Hematopoietic multipotent progenitor cell treated with erythropoietin and hydrocortisone succinate and interleukin-3 and kit ligand, for 6 days (in vitro differentiated cells): ENCODE results near the gene NDUFB4.

Source experiments
- DNase-seq: peaks from one replicate; pipeline ENCODE4 v3.0.0-alpha.2; 2015

NDUFB4 gene

GRCh38 chr3:120596116-120596852 is at the start of gene NDUFB4:
NDUFB4 (plus strand) TSS chr3:120596336; CDS start chr3:120596360, 24 bp downstream.
- DNase-seq = peak; percentile 100

- DNase-seq = no peak
These were observed 45.6 kb upstream of the NDUFB4 start for GRCh38 chr3:120550546-120550945.

- no peak for DNase-seq
These were observed 43.7 kb upstream of the NDUFB4 start for GRCh38 chr3:120552184-120553172.

- no peak for DNase-seq
These were observed 41.1 kb upstream of the NDUFB4 start for GRCh38 chr3:120554812-120555606.

GRCh38 chr3:120555657-120556509 is 40.3 kb upstream of the NDUFB4 start:
- no peak for DNase-seq

GRCh38 chr3:120557115-120557514 is 39.0 kb upstream of the NDUFB4 start:
- no peak for DNase-seq

- DNase-seq = peak; percentile 94
These were observed 37.3 kb upstream of the NDUFB4 start for GRCh38 chr3:120558771-120559241.

- DNase-seq = peak; percentile 66
These were observed 36.7 kb upstream of the NDUFB4 start for GRCh38 chr3:120559242-120560061.

GRCh38 chr3:120560304-120561250 is 35.6 kb upstream of the NDUFB4 start:
- no peak for DNase-seq

GRCh38 chr3:120561251-120562045 is 34.7 kb upstream of the NDUFB4 start:
- DNase-seq = peak; percentile 86

GRCh38 chr3:120563356-120564022 is 32.6 kb upstream of the NDUFB4 start:
- DNase-seq = no peak

- no peak for DNase-seq
These were observed 29.7 kb upstream of the NDUFB4 start for GRCh38 chr3:120566243-120566975.

- peak; percentile 68 for DNase-seq
These were observed 28.6 kb upstream of the NDUFB4 start for GRCh38 chr3:120567370-120568201.

- DNase-seq = no peak
These were observed 28.0 kb upstream of the NDUFB4 start for GRCh38 chr3:120568202-120568531.

GRCh38 chr3:120568598-120568997 is 27.5 kb upstream of the NDUFB4 start:
- peak; percentile 23 for DNase-seq

GRCh38 chr3:120569222-120570057 is 26.7 kb upstream of the NDUFB4 start:
- no peak for DNase-seq
